GM19324 (cell line): Measurements from ENCODE around the gene REX1BD.
"Not testable (repeated sequence)": the region's sequence is repeated elsewhere in the genome, so short reads cannot be mapped to it uniquely, and the experiment has no call there.

Experiments
- ATAC-seq: cut with Tn5 transposase; IDR thresholded peaks from one replicate; pipeline ENCODE4 v1.9.1; 2021; ENCODE audit warnings: mild to moderate bottlenecking, moderate library complexity; ENCODE audit not compliant: unreplicated experiment, low FRiP score

Gene REX1BD

GRCh38 chr19:18588611-18589379 lies at the start of gene REX1BD:
Gene REX1BD (plus strand): TSS chr19:18588798. CDS start chr19:18588802, 4 bp downstream.
- peak; percentile 81 for ATAC-seq

GRCh38 chr19:18539372-18539771 lies 49.2 kb upstream of the REX1BD start:
- ATAC-seq, result no peak

GRCh38 chr19:18540200-18540599 lies 48.4 kb upstream of the REX1BD start:
- not testable (repeated sequence) for ATAC-seq

- ATAC-seq, result no peak
These were observed 47.2 kb upstream of the REX1BD start for GRCh38 chr19:18541258-18541991.

GRCh38 chr19:18541992-18542940 lies 46.3 kb upstream of the REX1BD start:
- ATAC-seq, result no peak

GRCh38 chr19:18542941-18543813 lies 45.4 kb upstream of the REX1BD start, which contains the start of gene FKBP8:
Gene FKBP8 (minus strand): TSS chr19:18543573. CDS start chr19:18541970, 1,603 bp downstream.
- peak; percentile 86 for ATAC-seq

- ATAC-seq, result peak; percentile 34
These were observed 44.7 kb upstream of the REX1BD start for GRCh38 chr19:18543814-18544475.

- no peak for ATAC-seq
These were observed 37.0 kb upstream of the REX1BD start for GRCh38 chr19:18551631-18552030.

- ATAC-seq, result peak; percentile 97
These were observed 31.0 kb upstream of the REX1BD start, which contains the start of gene KXD1 for GRCh38 chr19:18557411-18558201. Gene KXD1 (plus strand): TSS chr19:18557870. CDS start chr19:18562057, 4,187 bp downstream.

- ATAC-seq, result no peak
These were observed 30.4 kb upstream of the REX1BD start for GRCh38 chr19:18558202-18558555.

- ATAC-seq, result no peak
These were observed 30.0 kb upstream of the REX1BD start for GRCh38 chr19:18558604-18559003.

GRCh38 chr19:18559685-18560084 lies 28.9 kb upstream of the REX1BD start:
- no peak for ATAC-seq

GRCh38 chr19:18562086-18562485 lies 26.5 kb upstream of the REX1BD start:
- ATAC-seq, result no peak

GRCh38 chr19:18566953-18567352 lies 21.6 kb upstream of the REX1BD start:
- ATAC-seq, result no peak

GRCh38 chr19:18568367-18568766 lies 20.2 kb upstream of the REX1BD start:
- ATAC-seq, result no peak

GRCh38 chr19:18571564-18572344 lies 16.8 kb upstream of the REX1BD start, which contains the start of gene UBA52:
Gene UBA52 (plus strand): TSS chr19:18571857. CDS start chr19:18573301, 1,444 bp downstream.
- peak; percentile 91 for ATAC-seq

- ATAC-seq, result no peak
These were observed 13.8 kb upstream of the REX1BD start for GRCh38 chr19:18574691-18575291.
